Measurements from ENCODE around the gene SOX30.

Gene SOX30

DNA sequence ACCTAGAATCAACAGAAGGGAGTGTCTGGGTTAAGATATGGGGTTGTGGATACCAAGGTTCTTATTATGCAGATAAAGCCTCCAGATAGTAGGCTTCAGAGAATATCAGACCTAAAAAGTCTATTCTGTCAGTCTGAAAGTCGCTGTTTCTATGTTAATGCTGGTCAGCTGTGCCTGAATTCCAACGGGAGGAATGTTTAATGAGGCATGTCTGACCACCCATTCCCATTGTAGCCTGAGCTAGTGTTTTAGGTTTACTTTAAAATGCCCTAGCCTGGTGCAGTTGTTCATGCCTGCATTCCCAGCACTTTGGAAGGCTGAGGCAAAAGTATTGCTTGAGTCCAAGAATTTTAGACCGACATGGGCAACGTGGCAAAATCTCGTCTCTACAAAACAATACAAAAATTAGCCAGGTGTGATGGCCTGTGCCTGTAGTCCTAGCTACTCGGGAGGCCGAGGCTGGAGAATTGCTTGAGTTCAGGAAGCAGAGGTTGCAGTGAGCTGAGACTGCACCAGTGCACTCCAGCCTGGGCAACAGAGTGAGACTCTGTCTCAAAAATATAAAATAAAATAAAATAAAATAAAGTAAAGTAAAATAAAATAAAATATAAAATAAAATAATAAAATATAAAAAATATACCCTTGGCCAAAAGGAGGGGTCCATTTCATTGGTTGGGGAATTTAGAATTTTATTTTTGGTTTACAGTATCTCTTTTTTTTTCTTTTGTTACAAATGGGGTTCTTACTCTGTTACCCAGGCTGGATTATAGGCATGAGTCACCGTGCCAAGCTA, 7.8 kb upstream of the SOX30 start:
- no peak for DNase-seq (ENCODE audit: low spot score)

DNA sequence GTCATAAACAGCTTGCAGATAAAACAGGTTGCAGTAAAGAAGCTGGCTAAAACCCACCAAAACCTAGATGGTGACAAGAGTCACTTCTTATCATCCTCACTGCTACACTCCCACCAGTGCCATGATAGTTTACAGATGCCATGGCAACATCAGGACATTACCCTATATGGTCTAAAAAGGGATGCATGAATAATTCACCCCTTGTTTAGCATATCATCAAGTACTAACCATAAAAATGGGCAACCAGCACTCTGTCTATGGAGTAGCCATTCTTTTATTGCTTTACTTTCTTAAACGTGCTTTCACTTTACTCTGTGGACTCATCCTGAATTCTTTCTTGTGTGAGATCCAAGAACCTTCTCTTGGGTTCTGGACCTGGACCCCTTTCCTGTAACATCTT, 6.7 kb upstream of the SOX30 start:
- no peak for DNase-seq (ENCODE audit: low spot score)

DNA sequence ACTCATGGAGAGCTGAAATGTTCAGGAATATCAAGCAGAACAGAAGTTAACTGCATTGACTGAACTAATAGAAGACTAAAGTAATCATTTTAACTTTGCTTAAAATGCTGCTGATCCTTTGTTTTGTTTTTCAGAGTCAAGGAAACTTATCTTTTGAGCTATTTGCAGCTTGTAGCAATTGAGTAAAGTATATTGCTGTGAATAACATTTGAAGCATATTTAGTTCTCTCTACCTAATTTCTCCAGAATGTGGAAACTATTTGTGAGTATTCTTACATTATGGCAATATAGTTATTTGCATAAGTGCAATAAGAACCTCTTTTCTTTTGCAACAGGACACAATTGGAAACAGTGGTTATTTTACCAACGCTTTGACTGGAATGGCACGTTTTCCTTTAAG, 5.3 kb upstream of the SOX30 start:
- DNase-seq (ENCODE audit: low spot score): no peak

DNA sequence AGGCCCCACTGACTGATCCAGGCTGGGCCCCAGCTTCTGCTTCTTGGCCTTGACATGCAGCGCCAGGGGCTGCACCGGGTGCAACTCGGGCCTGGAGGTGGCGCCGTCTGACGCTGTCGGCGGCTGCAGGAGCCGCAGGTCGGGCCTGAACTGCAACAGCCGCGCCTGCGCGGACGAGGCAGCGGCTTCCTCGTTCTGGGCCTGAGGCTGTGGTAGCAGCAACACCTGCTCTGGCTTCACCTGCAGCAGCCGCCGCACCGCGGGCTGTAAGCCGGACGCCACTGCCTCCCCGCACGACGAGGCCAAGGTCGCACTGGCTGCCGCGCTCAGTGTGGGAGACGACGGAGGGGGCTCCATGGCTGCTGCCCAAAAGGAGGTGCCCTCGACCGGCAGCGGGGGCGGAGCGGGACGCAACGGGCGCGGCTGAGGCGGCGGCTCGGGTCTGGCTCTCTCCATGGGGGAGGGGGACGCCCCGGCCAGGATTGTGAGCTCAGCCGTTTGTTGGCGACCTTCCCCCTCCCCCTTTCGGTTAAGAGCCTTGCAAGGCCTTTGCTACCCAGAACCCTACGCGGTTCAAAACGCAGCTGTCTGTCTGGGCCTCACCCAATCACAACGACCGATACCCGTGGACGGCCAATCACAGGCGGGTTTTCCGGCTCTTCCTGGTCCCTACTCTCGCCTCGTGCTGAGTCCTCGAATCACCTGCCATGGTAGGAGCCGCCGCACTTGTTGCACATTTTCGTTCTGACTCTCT, 438 bp downstream of the SOX30 start:
- DNase-seq (ENCODE audit: low spot score): peak; percentile 74

DNA sequence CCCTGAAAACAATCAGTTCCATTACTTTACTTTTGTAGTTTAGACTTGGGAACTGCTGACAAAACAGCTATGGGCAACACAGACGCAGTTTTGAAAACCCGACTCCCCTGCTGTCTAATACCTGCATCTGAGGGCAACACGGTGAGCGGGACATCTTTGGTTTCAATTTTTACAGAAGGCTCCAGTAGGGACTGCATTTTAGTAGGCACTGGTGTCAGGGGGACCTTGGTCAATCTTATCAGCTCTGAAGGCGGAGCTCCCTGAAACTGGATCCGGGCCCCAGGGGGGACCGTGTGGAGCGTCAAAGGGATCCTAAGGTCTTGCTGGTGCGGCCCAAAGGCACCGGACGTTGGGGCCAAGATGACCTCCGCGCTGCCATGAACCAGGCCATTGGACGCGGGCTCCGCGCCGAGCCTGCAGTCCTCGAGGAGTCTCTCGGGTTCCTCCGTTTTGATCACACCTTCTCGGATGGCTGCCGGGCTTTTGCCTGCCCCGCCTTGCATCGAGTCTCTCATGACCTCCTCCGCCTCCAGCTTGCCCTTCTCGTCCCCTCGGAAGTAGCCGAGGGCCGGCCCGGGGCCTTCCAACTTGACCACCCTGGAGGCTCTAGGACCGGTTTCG, 1.1 kb downstream of the SOX30 start:
- DNase-seq (ENCODE audit: low spot score): no peak

DNA sequence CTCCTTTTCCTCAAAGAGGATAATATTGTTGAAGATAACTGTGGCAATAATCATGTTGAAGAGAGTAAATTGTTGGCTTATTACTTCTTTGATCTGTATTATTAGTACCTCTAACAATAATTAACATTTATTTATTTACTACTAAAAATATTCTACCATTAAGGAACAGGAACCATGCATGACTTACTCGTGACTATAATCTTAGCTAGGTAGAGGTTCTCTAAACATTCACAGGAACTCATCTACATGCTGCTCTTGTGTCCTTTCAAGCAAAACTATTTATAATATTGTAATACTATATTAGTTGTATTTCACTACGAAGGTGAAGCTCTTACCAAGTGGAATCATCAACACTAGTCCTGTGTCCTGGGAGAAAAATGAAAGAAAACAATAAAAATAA, 3.1 kb downstream of the SOX30 start:
- DNase-seq (ENCODE audit: low spot score): no peak

DNA sequence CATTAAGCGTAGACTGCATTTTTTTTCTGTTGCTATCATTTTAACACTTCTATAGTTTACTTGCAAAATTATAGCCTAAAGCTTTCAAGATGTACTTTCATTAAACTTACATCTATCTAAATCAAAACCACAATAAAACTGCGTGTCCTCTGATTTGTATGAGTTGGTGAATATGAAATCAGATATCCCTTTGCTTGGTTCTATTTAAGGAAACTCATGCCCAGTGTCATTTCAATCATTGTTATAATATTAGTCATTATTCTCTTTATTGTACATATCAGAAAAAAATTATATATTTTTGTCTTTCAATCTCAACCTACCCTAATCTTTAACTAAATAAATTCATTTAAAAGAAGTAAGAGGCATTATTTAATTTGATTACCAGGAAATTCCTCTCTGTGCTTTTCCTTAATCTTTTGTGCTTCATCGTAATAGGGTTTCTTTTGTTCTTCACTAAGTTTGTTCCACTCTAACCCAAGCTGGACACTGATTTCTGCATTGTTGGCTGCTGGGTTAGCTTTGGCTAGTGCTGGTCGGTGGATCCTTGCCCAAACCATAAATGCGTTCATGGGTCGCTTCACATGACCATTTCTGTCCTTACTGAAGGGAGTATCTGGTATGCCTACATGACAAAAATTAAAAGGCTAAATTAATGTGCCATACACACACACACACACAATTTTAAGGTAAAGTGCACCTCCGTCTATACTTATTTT, 3.8 kb downstream of the SOX30 start:
- DNase-seq (ENCODE audit: low spot score): no peak

DNA sequence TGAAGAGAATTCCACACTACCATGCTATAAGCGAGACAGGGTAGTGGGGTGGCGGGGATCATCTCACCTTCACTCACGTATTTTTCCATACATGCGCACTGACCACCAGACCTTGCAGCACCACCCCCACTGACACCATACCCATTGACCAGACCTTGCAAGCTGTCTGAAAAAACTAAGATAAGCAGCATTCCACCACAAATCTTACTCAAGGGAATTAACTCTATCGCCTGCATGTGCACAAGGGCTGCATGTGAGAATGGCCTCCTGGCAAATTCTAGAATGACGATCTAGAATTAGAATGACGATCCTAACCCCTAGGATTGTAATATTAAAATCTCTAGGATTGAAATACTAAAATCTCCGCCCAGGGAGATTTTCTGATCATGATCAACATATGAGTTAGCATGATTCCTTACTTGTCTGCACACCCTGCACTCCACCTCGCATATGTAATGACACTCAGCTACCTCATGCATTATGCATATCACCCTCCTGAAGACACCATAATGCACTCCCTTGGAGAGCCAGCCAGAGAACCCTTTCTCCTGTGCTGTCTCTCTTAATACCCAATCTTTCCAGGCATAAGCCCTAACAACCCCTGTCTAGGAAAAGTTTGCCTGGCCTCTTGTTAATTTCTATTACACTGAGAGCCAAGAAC, 11.7 kb downstream of the SOX30 start:
- DNase-seq (ENCODE audit: low spot score): no peak

DNA sequence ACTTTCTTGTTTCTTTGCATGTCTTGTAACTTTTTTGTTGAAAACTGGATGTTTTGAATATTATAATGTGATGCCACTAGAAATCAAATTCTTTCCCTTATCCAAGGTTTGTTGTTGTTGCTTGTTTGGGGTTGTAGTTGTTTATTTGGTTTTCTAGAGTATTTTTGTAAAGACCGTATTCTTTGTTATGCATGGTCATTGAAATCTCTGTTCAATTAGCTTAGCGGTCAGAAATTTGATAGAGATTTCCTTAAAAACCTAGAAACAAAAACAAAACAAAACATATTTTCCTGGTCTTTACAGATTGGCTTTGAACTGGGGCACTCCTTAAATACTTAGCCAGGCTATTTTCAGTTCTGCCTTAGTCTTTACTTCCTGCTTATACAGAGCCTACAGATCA, 21.9 kb downstream of the SOX30 start:
- no peak for DNase-seq (ENCODE audit: low spot score)

DNA sequence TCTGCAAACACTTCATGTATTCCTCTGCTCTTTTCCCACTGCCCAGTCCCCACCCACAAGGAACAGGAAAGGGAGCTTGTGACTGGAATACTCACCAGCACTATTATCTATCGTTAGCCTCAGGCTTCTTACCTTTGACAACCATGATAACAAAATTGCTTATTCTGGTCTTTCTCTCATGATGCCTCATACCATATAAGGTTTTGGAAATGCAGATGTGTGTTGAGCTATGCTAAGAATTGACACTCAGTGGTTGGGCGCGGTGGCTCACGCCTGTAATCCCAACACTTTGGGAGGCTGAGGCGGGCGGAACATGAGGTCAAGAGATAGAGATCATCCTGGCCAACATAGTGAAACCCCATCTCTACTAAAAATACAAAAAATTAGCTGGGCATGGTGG, 25.4 kb downstream of the SOX30 start:
- no peak for DNase-seq (ENCODE audit: low spot score)

DNA sequence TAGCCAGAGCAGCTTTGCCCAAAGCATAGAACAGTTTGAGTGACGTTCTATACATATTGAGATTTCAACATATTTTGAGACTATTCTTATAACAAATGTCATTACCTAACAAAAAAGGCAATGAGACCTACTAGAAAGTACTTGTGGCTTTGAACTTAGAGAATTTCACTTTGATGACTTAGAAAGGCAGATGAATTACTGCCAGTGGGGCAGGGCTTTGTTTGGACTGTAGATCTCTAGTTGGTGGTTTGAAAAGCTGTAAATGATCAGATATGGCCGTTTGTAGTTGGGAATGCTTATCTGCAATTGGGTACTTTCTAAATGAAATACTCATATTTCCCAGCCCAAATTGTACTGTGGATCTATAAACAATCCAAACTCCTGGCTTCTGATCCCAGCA, 28.1 kb downstream of the SOX30 start:
- DNase-seq (ENCODE audit: low spot score): no peak

DNA sequence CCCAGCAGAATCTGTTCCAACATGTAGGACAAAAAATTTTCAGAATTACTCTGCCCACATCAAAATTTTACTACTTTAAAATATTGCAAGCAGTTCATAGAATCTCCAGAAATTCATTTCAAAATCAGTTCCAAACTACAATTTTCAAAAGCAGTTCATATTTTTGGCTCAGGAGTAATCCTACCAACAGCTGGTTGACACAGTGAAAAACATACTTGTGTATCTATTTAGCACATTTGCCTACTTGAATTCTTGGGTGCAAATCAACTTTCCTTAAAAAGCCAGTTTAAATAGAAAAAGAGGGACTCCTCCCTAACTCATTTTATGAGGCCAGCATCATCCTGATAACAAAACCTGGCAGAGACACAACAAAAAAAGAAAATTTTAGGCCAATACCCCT, 31.5 kb downstream of the SOX30 start:
- DNase-seq (ENCODE audit: low spot score): no peak

DNA sequence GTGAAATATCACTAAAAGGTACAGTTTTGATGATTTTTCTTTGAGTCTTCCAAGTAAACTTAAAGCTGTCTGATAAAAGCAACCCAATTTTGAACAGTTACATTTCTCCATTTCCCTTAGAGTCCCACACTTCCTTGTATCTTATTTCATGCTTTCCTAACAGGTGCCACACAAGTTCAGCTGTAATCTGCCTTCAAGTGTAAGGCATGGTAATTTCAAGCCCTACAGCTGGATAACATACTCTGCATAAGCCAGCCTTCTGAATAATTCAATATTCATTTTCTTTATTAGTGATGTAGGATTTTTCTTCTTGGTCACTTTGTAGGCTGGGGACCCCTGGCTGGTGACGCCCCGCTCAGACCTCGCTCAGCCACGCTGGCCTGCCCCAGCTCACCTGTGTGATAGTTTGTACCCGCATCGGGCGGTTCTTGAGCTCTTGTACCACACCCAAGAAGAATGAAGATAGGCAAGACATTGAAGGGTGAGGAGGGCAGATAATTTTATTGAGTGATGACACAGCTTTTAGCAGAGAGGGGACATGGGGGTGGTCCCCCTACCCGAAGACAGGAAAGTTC, 34.0 kb downstream of the SOX30 start:
- no peak for DNase-seq (ENCODE audit: low spot score)

DNA sequence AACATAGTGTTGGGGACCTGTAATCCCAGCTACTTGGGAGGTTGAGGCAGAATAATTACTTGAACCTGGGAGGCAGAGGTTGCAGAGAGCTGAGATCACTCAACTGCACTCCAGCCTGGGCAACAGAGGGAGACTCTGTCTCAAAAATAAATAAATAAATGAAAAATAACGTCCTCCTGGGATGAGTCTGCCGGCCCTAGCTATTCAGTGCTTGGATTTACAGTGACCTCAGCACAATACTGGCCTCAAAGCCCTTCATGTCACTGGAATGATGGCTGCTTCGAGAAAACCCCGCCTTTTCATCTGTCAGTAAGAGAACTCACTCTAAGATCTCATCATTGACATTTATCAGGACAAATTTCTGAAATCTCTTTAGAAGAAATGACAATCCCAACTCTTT, 35.5 kb downstream of the SOX30 start:
- DNase-seq (ENCODE audit: low spot score): no peak

DNA sequence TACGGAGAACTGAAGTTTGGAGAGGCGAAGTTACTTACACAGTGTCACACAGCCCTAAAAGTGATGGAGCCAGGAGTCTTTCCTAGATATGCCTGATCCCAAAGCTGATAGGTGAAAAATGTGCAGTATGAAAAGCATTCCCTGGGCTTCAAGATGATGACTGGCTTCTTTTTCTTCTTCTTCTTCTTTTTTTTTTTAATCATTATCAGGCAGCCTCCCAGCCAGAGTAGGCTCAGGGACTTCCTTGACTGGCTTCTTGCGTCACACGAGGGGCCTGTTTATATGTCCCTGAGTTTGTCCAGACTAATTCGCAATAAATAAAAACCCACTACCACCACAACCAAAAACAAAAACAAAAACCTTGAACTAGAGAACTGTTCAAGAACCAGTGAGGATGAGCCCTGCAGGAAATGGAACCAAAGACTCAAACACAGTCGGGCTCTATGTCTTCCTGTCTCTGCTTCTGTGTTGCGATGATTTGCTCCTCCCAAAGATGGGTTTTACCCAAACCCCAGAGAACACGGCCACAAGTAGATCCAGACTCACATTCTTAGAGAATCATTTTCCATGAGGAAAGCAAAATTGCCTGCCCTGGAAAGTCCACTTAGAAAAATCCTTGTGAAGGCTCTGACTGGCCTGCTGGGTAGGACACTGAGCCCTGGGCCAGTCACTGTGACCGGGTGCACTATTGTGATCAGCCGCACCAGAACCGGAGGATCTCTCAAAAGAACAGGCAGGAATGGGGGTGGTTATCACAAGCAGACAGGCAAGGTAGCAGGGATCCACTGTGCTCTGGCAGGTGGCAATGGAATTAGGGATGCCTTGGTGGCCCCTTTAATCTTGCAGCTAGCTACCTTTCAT, 38.6 kb downstream of the SOX30 start:
- no peak for DNase-seq (ENCODE audit: low spot score)

DNA sequence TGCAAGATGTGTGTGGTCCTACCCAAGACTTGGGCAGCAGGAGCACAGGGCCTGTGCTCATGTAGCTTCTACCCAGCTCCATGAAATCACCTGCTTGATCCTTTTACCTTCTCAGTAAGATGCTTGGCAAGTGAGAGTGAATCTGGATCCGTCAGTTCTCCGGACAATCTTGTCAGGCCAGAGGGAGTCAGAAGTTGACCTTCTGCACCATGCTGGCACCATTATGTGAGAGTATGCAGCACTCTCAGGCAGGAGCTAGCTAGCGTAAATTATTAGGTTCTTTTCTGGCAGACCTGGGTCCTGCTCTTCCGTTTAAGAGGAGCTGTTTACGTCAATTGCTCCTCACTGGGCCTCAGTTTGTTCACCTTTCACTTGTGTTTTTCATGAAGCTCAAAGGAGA, 39.7 kb downstream of the SOX30 start:
- DNase-seq (ENCODE audit: low spot score): no peak

DNA sequence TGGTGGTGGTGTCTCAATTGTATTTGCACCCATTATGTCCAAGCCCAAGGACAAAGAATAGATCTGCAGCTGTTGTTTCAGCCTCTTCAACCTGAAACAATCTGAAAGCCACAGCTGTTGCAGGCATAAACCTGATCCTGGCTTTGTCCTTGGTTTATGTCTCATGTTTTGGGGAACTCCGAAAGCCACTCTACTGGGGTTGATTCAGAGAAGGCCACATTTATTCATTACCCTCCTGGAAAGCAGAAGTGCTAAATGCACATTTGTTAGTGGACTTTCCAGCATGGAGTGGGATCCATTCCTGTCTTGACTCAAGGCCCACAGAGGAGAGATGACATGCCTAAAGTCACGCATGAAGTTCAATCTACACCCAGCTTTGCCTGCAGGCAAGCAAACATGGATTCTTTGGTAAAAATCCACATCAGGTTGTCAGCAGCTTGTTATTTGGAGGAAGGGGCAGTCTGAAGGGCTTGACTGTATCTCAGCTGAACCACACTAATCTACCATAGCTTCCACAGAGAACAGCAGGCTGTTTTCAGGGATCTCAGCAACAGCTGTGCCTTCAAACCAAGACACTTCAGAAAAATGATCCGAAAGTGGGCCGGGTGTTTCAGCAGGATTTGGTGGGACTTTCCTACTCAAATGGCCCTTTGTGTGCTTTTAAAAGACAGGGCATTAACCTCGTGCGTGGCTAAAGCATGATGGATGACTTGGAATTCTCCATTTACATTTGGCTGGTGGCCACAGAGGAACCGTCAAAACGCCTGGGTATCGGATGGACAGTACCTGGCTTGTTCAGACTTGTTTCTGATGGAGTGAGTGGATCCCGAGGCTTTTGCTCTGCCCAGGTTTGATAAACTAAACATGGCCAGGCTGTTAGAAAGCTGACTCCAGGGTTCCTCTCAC, 40.4 kb downstream of the SOX30 start:
- no peak for DNase-seq (ENCODE audit: low spot score)

DNA sequence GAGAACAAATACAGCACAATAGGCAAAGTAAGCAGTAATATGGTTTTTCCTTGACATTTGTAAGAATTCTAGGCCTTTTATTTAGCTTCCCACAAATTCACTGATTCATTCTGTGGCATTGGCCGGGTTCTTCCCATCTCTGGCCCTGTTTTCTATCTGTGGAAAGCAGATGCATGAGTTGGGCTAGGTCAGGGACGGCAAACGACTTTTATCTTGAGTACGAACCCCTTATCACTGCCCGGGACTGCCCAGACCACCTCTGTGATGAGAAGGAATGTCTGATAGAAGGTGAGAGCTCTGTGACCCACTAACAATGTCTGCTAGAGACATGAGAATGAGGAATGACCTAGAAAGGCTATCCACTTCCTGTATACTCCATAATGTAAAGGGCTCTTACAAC, 41.2 kb downstream of the SOX30 start:
- no peak for DNase-seq (ENCODE audit: low spot score)

DNA sequence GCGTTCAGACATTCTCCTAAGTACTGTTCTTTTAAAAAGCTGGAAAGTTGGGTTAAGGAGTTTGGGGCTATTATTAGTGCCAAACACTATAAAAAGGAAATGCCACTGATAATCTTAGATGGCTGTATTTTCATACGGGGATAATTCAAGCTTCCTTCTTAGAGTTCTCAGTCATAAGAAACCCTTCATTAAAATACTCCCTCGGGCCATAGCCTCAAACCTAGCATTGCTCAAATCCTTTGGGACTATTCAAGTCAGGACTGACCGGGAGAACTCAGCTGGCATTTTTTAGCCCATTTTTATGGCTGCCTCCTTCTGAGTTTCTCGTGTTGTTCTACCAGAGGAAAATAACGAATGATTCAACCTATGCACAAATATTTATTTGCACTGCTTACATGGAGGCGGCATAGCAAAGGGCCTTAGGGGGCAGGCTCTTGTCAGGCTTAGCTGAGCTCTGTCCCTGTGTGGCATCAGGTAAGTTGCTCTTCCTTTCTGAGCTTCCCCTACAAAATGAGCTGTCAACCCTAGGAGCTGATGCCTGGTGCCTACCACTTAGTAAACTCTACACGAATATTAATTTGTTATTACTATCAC, 43.2 kb downstream of the SOX30 start:
- no peak for DNase-seq (ENCODE audit: low spot score)

Measured in activated CD4-positive, alpha-beta T cell treated with anti-CD3 and anti-CD28 coated beads, Interleukin-2, Interleukin-4, amounts not matched to agents 100 ng/mL and 50 ng/mL, durations not matched to agents 16 hours and 8 hours (primary cell).